Measurements from ENCODE around the gene EYS.

Gene EYS

DNA sequence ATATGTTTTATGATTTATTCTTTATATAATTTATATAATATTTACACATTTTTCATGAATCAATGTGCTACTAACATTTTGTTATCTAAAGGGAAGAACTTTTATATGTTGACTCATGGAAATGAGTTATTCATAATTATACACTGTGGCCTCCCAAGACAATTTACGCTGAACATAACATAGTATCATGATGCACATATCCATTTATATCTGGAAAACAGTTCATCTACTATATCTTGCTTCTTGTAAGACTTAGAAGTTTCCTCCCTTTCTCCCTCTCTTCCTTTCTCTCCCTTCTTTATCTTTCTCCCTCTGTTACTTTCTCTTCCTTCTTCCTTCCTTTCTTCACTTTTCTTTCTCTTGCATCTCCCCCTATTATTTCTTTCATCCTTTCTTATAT is 1.1 kb upstream of the EYS start:
- TF ChIP-seq, protein P1, sequence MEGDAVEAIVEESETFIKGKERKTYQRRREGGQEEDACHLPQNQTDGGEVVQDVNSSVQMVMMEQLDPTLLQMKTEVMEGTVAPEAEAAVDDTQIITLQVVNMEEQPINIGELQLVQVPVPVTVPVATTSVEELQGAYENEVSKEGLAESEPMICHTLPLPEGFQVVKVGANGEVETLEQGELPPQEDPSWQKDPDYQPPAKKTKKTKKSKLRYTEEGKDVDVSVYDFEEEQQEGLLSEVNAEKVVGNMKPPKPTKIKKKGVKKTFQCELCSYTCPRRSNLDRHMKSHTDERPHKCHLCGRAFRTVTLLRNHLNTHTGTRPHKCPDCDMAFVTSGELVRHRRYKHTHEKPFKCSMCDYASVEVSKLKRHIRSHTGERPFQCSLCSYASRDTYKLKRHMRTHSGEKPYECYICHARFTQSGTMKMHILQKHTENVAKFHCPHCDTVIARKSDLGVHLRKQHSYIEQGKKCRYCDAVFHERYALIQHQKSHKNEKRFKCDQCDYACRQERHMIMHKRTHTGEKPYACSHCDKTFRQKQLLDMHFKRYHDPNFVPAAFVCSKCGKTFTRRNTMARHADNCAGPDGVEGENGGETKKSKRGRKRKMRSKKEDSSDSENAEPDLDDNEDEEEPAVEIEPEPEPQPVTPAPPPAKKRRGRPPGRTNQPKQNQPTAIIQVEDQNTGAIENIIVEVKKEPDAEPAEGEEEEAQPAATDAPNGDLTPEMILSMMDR (IDR thresholded peaks at IDR 0.05; ENCODE audit: extremely low read depth, missing control alignments): no peak
- DNase-seq (ENCODE audit: low spot score): no peak

- TF ChIP-seq, protein P1 (IDR thresholded peaks at IDR 0.05; ENCODE audit: extremely low read depth, missing control alignments): no peak
- no peak for DNase-seq (ENCODE audit: low spot score)
These were observed 590 bp downstream of the EYS start for GRCh38 chr6:65706436-65706835.

DNA sequence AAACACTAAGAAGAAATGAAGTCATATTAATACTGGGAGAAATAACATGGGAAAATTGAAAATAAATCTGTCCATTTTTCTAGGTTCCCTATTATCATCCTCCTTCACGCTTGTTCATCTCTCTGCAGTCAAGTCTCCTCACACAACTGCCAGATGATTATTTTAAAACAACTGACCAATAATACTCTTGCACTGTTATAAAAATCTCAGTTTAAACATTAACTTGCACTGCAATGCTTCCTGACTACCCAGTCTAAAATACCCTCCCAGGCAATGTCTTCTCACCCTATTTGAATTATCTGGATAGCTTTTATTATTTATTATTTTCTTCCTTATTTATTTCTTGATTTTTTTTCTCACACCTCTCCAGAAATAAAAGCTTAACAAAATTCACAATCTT is 5.7 kb downstream of the EYS start:
- TF ChIP-seq, protein P1 (IDR thresholded peaks at IDR 0.05; ENCODE audit: extremely low read depth, missing control alignments): no peak
- no peak for DNase-seq (ENCODE audit: low spot score)

- TF ChIP-seq, protein P1 (IDR thresholded peaks at IDR 0.05; ENCODE audit: extremely low read depth, missing control alignments): no peak
These were observed 6.5 kb downstream of the EYS start for GRCh38 chr6:65700561-65700960.

DNA sequence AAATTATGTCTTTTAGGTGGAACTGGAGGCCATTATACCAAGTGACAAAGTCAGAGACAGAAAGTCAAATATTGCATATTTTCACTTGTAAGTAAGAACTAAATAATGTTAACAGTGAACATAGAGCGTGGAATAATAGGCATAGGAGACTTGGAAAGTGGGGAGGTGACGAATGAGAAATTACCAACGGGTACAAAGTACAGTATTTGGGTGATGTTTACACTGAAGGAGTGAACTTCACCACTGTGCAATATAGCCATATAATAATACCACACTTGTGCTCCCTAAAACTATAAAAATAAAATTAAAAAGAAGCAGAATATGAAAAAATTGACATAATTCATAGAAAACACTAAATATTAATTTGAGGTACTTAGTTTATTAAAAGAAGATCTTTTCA is 14.9 kb downstream of the EYS start:
- DNase-seq (ENCODE audit: low spot score): no peak
- TF ChIP-seq, protein P1 (IDR thresholded peaks at IDR 0.05; ENCODE audit: extremely low read depth, missing control alignments): no peak

More at GRCh38 chr6:65700561-65700960, 6.5 kb downstream of the EYS start:
- no peak for DNase-seq (ENCODE audit: low spot score)

- DNase-seq (ENCODE audit: low spot score): no peak
- TF ChIP-seq, protein P1 (IDR thresholded peaks at IDR 0.05; ENCODE audit: extremely low read depth, missing control alignments): no peak
These were observed 26.8 kb downstream of the EYS start for GRCh38 chr6:65680232-65680631.

GRCh38 chr6:65671922-65672321 is 35.1 kb downstream of the EYS start:
- TF ChIP-seq, protein P1 (IDR thresholded peaks at IDR 0.05; ENCODE audit: extremely low read depth, missing control alignments): no peak
- DNase-seq (ENCODE audit: low spot score): no peak

Data from GM20000 (cell line).